Measurements from ENCODE around the gene NPB.

NPB gene

GRCh38 chr17:81869221-81870130, 32.6 kb upstream of the NPB start:
- DNase-seq (ENCODE audit: low read depth, low spot score) = no peak

- no peak for DNase-seq (ENCODE audit: low read depth, low spot score)
These were observed 31.7 kb upstream of the NPB start for GRCh38 chr17:81870131-81870980.

- DNase-seq (ENCODE audit: low read depth, low spot score) = no peak
These were observed 31.1 kb upstream of the NPB start, which contains the start of gene ARHGDIA for GRCh38 chr17:81870981-81871386. Gene ARHGDIA, minus strand, starts transcription at chr17:81871337. Its CDS starts 1,407 bp downstream, at chr17:81869930.

GRCh38 chr17:81871387-81872230, 30.4 kb upstream of the NPB start:
- peak; percentile 91 for DNase-seq (ENCODE audit: low read depth, low spot score)

- no peak for DNase-seq (ENCODE audit: low read depth, low spot score)
These were observed 24.5 kb upstream of the NPB start for GRCh38 chr17:81877569-81877968.

GRCh38 chr17:81878294-81878693, 23.7 kb upstream of the NPB start:
- no peak for DNase-seq (ENCODE audit: low read depth, low spot score)

- DNase-seq (ENCODE audit: low read depth, low spot score) = no peak
These were observed 22.9 kb upstream of the NPB start for GRCh38 chr17:81879121-81879520.

GRCh38 chr17:81884520-81884919, 17.5 kb upstream of the NPB start:
- DNase-seq (ENCODE audit: low read depth, low spot score) = no peak

GRCh38 chr17:81884968-81885367, 17.1 kb upstream of the NPB start:
- no peak for DNase-seq (ENCODE audit: low read depth, low spot score)

GRCh38 chr17:81885454-81885853, 16.6 kb upstream of the NPB start:
- DNase-seq (ENCODE audit: low read depth, low spot score) = no peak

- no peak for DNase-seq (ENCODE audit: low read depth, low spot score)
These were observed 16.0 kb upstream of the NPB start for GRCh38 chr17:81885869-81886548.

GRCh38 chr17:81888105-81888987, 13.7 kb upstream of the NPB start:
- no peak for DNase-seq (ENCODE audit: low read depth, low spot score)

GRCh38 chr17:81888988-81889595, 12.9 kb upstream of the NPB start:
- DNase-seq (ENCODE audit: low read depth, low spot score) = no peak

GRCh38 chr17:81889602-81890001, 12.4 kb upstream of the NPB start:
- DNase-seq (ENCODE audit: low read depth, low spot score) = no peak

GRCh38 chr17:81890447-81891302, 11.4 kb upstream of the NPB start:
- DNase-seq (ENCODE audit: low read depth, low spot score) = no peak

- DNase-seq (ENCODE audit: low read depth, low spot score) = no peak
These were observed 10.8 kb upstream of the NPB start for GRCh38 chr17:81891303-81891552.

GRCh38 chr17:81895400-81895799, 6.6 kb upstream of the NPB start:
- DNase-seq (ENCODE audit: low read depth, low spot score) = no peak

GRCh38 chr17:81898029-81898866, 3.8 kb upstream of the NPB start:
- DNase-seq (ENCODE audit: low read depth, low spot score) = no peak

All from activated CD4-positive, CD25-positive, alpha-beta regulatory T cell treated with anti-CD3 and anti-CD28 coated beads, Interleukin-2, amount 50 U/mL, for 16 hours (primary cell).